ENCODE data around the gene TGM5. TPM values are rescaled to one million over a fixed set of nuclear protein-coding genes. Genes with fewer than 3 reads are reported as not detected.
"Not testable (repeated sequence)": the region's sequence is repeated elsewhere in the genome, so short reads cannot be mapped to it uniquely, and the experiment has no call there.

Gene TGM5
- total RNA-seq, 1 donor from 2014 or later = not detected

DNA sequence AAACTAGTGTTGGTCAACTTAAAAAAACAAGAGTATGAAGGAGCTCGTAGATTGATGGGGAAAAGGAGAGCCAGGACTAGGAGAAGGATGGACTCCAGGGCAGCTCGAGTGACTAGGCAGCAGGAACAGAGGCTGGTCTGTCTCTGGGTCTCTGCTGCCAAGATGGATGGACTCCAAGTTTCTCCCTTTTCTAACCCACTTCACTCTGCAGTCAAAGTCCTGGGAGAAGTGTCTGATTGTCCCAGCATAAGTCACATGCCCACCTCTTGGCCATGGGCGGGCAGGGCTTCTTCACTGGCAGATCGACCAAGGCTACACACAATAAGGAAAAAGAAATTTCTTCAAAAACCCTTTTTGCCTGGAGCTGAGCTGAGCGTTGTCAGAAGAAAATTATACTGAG lies 36.8 kb downstream of the TGM5 start:
- intact Hi-C loops (cut with DNase I) = no loop called here
- DNase-seq = no peak
- ATAC-seq (ENCODE audit: poor library complexity) = peak; percentile 78

- DNase-seq = no peak
- ATAC-seq (ENCODE audit: poor library complexity) = peak; percentile 47
These were observed 40.1 kb downstream of the TGM5 start for GRCh38 chr15:43226436-43227305.

GRCh38 chr15:43225950-43226255 lies 40.8 kb downstream of the TGM5 start:
- intact Hi-C loops (cut with DNase I) = loop anchor here (2.0 kb wide), 1 partner anchor 61 kb away; no protein-coding TSS in a partner anchor
- ATAC-seq (ENCODE audit: poor library complexity); DNase-seq: not testable (repeated sequence)

More at GRCh38 chr15:43226436-43227305, 40.1 kb downstream of the TGM5 start:
- intact Hi-C loops (cut with DNase I) = no loop called here

DNA sequence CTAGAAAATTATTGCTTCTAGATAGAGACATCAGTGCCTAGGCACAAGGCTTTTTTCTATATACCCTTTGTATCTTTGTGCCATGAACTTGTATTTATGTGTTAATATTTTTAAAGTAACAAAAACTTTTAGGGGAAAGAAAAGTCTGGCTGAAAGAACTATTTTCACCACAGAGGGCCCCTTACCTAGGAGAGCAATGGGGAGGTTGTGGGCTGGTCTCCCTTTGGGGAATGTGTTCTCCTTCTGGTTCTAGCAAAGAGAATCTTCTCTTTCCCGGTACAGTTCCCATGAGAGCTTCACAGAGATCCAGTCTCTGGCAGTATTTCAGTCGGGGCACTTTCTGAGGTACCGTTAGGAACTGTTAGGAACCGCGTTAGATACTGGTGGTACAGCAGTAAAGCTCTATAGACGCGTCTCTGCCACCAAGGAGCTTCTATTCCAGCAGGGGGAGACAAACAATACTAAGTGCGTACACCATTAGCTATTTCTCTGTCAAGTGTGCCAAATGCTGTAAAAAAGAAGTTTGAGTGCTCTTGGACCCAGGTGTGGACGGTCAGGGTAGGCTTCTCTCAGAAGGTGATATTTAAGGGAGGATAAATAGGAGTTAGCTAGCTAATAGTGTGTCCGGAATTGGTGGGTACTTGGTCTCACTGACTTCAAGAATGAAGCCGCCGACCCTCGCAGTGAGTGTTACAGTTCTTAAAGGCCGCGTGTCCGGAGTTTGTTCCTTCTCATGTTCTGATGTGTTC lies 41.4 kb downstream of the TGM5 start:
- intact Hi-C loops (cut with DNase I) = loop anchor here (2.0 kb wide), 1 partner anchor 61 kb away; no protein-coding TSS in a partner anchor
- ATAC-seq (ENCODE audit: poor library complexity) = peak; percentile 87
- DNase-seq = no peak

DNA sequence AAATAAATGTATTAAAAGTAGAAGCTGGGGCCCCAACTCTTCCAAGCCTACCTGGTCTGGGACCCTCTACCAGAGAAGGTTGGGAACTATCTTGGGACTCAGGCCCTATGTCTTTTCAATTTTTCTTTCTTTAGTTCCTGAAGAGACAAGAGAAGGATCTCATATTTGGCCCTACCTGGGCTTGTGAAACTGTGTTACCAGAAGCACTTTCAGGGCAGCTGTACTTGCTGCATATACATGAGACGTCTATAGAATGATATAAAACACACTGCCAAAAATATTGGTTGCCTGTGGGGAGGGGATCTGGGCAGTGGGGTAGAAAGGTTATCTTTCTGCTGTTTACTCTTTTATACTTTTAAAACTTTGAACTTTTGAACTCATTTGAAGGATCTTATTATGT lies 45.3 kb downstream of the TGM5 start:
- ATAC-seq (ENCODE audit: poor library complexity) = no peak
- no peak for DNase-seq
- intact Hi-C loops (cut with DNase I) = no loop called here

DNA sequence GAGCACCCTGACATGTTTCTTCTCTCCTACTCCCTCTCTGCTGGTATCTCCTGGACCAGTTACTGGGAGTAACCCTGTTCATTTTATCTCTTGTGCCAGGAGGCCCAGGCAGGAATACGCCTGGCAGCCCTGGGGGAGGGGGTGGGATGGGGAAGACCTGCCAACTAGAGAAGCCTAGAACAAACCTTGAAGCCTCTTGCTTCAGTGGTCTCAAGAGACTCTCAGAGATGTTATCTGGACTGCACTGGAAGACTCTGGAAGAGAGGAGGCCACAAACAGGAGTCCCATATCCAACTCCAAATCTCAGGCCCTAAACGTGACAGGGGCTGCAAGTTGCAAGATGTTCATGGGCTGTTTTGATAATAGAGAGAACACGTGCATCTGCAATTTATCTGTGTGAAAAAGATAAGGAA lies 45.7 kb downstream of the TGM5 start, which contains the start of gene EPB42:
EPB42 (minus strand) TSS at position 28 of the 413 bp plus-strand sequence. CDS start 193 bp downstream, outside the sequence.
- intact Hi-C loops (cut with DNase I) = no loop called here
- ATAC-seq (ENCODE audit: poor library complexity) (peak; percentile 38), DNase-seq (no peak)

DNA sequence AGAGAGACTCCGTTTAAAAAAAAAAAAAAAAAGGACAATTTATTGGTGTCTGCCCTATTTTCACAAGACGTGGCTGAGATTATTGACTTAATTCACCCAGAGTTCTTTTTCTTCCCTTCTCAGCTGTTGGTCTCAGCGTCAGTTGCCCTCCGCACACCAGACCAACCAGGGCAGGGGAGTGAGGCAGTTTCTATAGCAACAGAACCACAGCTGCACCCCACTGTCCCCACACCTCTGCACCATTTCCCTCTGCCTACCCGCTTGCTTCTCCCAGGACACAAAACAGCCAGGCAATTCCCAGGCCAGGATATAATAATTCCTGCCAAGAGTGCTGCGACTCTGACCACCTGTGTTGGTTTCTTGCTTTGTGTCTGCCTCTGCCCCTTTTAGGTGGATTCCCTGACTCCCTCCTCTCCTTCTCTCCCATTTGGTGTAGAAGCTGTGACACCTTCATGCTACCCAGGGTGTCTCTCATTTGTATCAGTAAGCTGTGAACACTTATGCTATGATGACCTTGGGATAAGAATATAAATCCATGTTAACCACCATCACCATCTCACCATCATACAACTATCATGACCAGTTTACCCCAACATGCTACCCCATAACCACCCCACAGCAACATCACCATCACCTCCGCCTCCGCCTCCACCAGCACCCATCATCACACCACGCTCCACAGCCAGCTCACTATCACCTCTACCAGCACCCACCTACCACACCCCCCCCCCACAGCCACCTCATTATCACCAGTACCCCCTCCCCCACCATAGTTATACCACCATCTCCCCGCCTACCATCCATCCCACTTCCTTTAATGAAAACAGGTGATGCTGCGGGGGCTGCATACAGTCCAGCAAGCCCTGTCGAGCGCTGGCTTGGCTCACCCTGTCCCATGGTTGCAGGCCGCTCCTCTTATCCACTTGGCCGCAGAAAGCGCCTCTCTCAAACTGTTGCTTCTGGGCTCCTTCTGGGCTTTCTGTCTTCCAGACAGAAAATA lies 46.5 kb downstream of the TGM5 start:
- intact Hi-C loops (cut with DNase I) = no loop called here
- no peak for DNase-seq
- ATAC-seq (ENCODE audit: poor library complexity) = no peak

GRCh38 chr15:43218908-43219706 lies 47.6 kb downstream of the TGM5 start:
- no peak for ATAC-seq (ENCODE audit: poor library complexity)
- DNase-seq = no peak
- intact Hi-C loops (cut with DNase I) = no loop called here

DNA sequence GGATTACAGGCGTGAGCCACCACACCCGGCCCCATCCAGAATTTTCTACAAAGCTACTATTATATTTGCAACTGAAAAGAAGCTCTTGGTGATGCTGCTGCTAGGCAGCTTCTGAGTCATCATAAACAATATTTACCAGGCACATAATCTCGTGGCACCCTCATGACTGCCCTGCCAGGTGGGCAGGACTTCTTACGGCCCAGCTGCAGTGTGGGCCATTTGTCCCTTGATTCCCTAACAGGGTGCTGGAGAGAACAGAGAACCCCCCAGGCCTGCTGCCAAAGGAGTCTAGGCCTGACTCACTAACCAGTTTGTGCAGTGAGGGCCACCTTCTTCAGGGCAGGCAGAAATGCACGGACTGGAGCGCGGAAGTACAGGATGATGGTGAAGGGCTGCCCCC lies 50.8 kb downstream of the TGM5 start:
- ATAC-seq (ENCODE audit: poor library complexity) (no peak), DNase-seq (no peak)
- intact Hi-C loops (cut with DNase I) = no loop called here

DNA sequence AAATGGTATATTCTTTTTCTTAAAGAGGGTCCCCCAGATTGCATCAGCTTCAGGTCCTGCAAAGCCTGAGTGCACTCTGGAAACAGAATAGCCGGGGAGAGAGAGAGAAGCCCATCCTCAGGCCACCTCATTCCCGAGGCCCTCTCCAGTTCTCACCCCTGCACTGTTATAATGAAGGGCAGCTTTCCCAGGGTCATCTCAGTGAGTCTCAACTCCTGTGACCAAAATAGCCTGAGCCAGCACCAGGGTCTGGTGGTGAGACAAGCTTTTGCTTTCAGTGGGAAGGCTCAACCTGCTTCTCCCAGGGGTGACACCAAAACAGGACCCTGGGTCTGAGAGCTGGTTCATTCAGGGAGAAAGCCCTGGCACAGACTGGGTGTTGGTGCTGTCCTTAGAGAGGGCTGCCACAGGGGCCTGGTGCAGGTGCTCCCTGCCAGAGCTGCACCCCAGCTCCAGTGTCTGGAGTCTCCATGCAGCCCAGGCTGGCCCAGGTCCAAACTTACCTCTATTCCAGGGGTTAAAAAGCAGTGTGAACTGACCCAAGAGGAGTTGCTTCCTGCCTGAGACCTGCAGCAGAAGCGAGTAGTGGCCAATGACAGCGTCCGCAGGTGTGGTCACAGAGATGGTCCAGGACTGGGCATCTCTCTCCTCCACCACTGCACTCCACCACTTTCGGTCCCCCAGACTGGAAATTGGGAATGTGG lies 52.0 kb downstream of the TGM5 start:
- intact Hi-C loops (cut with DNase I) = no loop called here
- no peak for DNase-seq
- peak; percentile 74 for ATAC-seq (ENCODE audit: poor library complexity)

- DNase-seq = no peak
- ATAC-seq (ENCODE audit: poor library complexity) = no peak
- intact Hi-C loops (cut with DNase I) = no loop called here
These were observed 52.6 kb downstream of the TGM5 start for GRCh38 chr15:43214169-43214568.

GRCh38 chr15:43213466-43213865 lies 53.3 kb downstream of the TGM5 start:
- intact Hi-C loops (cut with DNase I) = no loop called here
- ATAC-seq (ENCODE audit: poor library complexity) = no peak
- no peak for DNase-seq

- DNase-seq (no peak), ATAC-seq (ENCODE audit: poor library complexity) (no peak)
- intact Hi-C loops (cut with DNase I) = no loop called here
These were observed 53.8 kb downstream of the TGM5 start for GRCh38 chr15:43212951-43213350.

- no peak for ATAC-seq (ENCODE audit: poor library complexity)
- intact Hi-C loops (cut with DNase I) = no loop called here
These were observed 54.4 kb downstream of the TGM5 start for GRCh38 chr15:43212299-43212698.

DNA sequence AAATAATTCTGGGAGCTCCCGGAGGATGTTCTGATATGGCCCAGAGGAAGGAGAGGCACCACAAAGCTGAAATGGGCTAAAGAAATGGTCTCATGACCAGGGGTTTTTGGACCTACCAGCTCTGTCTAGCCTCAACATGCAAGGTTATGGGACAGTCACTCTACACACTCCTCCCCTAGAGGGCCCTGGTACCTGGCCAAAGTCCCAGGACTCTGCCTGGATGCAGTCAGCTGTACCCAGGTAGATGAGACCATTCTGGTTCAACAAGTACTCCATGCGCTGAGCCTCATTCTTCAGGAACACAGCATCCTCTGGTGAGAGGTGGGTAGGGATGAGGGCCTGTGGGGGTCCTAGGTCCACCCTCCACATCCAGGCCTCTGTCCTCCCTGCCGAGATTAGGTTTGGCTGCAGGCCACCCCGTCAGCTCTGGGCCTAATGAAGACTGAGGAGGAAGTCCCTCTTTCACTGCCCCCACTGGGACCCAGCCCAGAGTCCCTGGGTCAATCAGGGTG lies 55.4 kb downstream of the TGM5 start:
- DNase-seq (no peak), ATAC-seq (ENCODE audit: poor library complexity) (no peak)
- intact Hi-C loops (cut with DNase I) = no loop called here

More at GRCh38 chr15:43212299-43212698, 54.4 kb downstream of the TGM5 start:
- DNase-seq = no peak

DNA sequence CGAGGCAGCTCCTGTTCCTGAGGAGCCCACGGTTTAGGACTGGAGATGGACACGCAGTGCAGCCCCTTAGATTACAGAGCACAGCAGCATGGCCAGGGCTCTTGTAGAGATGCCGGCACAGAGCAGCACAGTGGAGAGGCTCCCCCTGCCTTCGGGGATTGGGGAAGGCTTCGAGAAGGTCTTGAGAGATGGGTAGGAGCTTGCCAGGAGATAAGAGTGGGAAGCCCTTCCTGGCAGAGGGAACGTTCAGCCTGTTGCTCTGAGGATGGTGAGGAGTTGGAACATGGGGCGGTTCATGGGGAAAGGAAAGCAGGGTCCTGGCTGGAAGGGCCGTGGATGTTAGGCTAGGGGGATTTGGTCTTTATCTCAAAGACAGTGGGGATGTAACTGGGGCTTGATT lies 55.9 kb downstream of the TGM5 start:
- intact Hi-C loops (cut with DNase I) = no loop called here
- no peak for ATAC-seq (ENCODE audit: poor library complexity)

GRCh38 chr15:43210172-43210745 lies 56.5 kb downstream of the TGM5 start:
- ATAC-seq (ENCODE audit: poor library complexity) (no peak), DNase-seq (no peak)
- intact Hi-C loops (cut with DNase I) = no loop called here

More for the DNA sequence above, 55.9 kb downstream of the TGM5 start:
- DNase-seq = no peak

Measured in Right ventricle myocardium superior (tissue), 1 donor.